ENCODE data around the gene WFDC2.
A peak's percentile ranks its signal among the peaks of the same experiment; 100 is the strongest.

WFDC2 gene

DNA sequence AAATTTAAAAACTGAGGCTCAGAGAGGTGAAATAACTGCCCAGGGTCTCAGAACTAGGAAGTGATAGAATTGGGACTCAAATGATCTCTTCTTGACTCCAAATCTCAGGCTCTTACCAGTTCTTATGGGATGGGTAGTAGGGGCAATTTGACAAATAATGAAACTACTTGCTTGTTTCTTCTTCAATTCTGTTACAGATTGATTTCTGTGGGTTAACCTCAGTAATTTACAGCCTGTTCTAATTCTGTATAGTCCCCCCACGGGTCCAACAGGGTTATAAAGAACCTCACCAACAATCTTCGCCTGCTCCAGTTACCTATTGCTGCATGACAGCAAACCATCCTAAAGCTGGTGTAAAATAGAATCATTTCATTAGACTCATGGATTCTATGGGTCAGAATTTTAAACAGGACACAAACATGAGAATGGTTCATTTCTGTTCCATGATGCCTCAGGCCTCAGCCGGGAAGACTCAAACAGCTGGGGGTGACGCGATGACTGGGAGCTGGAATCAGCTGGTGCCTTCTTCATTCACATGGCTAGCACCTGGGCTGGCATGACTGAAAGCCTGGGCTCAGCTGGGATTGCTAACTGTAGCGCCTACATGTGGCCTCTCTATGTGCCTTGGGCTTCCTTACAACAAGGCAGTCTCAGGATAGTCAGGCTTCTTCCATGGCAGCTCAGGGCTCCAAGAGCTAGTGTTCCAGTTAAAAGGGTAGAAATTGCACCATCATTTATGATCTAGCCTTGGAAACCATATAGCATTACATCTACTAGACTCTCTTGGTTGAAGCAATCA lies 6.6 kb upstream of the WFDC2 start:
- H3K4me3 ChIP-seq (replicated peaks in 1 of 2; ENCODE audit: low read depth in 2 of 2, low read length in 2 of 2) = no peak overlapping the region
- no peak for DNase-seq (ENCODE audit: low read depth in 2 of 2)
- TF ChIP-seq, protein P1, sequence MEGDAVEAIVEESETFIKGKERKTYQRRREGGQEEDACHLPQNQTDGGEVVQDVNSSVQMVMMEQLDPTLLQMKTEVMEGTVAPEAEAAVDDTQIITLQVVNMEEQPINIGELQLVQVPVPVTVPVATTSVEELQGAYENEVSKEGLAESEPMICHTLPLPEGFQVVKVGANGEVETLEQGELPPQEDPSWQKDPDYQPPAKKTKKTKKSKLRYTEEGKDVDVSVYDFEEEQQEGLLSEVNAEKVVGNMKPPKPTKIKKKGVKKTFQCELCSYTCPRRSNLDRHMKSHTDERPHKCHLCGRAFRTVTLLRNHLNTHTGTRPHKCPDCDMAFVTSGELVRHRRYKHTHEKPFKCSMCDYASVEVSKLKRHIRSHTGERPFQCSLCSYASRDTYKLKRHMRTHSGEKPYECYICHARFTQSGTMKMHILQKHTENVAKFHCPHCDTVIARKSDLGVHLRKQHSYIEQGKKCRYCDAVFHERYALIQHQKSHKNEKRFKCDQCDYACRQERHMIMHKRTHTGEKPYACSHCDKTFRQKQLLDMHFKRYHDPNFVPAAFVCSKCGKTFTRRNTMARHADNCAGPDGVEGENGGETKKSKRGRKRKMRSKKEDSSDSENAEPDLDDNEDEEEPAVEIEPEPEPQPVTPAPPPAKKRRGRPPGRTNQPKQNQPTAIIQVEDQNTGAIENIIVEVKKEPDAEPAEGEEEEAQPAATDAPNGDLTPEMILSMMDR (IDR thresholded peaks at IDR 0.05; ENCODE audit: low read depth, low read length) = no peak

DNA sequence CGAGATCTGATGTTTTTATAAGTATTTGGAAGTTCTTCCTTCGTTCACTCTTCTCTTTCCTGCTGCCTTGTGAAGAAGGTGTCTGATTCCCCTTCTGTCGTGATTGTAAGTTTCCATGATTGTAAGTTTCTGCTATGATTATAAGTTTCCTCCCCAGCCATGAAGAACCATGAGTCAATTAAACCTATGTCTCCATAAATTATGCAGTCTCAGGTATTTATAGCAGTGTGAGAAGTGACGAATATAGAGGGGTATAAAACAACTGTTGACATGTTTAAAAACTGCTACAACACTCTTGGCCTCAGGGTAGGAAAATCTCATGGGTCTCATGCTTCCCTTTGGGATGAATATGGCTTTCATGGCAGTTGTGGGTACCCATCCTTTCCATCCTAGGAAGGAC lies 5.8 kb upstream of the WFDC2 start:
- DNase-seq (ENCODE audit: low read depth in 2 of 2) = no peak
- TF ChIP-seq, protein P1 (IDR thresholded peaks at IDR 0.05; ENCODE audit: low read depth, low read length) = no peak
- no peak overlapping the region for H3K4me3 ChIP-seq (replicated peaks in 1 of 2; ENCODE audit: low read depth in 2 of 2, low read length in 2 of 2)

DNA sequence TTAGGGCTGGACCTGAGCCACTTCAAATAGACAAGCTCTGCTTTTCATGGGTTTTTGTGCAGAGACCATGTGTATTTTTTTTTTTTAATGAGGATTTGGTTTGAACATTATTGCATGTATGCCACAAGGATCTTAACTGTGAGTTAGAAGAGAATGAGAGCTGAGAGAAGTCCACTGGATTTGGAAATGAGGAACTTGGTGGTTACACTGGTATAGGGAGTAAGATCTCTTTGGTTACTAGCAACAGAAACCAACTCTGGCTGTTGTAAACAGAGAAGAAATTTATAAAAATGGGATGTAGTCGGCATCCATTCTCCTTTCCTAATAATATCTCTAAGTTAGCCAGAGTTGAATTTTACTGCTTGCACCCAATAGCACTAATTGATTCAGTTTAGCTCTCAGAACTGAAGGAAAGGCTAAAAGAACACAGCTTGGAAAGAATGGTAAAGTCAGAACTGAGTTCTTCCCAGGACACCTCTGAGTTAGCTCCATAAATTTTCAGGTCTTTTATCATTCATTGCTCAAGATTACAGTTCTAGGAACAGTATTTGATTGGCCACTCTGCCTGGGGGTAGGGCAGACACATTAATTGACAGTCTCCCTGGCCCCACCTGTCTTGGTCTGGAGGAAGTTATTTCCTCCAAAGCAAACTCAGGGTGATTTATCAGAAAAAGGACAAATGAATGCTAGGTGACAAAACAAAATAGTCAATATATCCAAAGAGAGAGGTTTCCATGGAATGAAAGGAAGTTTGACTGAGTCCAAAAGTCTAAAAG lies 3.9 kb upstream of the WFDC2 start:
- TF ChIP-seq, protein P1 (IDR thresholded peaks at IDR 0.05; ENCODE audit: low read depth, low read length) = no peak

DNA sequence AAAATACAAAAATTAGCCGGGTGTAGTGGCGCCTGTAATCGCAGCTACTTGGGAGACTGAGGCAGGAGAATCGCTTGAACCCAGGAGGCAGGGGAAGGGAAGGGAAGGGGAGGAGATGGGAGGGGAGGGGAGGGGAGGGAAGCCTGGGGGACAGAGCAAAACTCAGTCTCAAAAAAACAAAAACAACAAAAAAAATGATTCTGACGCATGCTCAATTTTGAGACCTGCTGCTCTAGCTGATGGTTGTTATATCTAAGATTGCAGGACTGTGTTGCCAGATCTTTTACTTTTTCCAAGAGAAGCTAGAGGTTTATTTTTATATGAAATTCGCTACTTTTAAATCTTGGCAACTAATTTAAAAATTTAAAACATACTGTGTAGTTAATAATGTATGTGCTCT lies 2.4 kb upstream of the WFDC2 start:
- no peak overlapping the region for H3K4me3 ChIP-seq (replicated peaks in 1 of 2; ENCODE audit: low read depth in 2 of 2, low read length in 2 of 2)
- TF ChIP-seq, protein P1 (IDR thresholded peaks at IDR 0.05; ENCODE audit: low read depth, low read length) = no peak
- no peak for DNase-seq (ENCODE audit: low read depth in 2 of 2)

More for the DNA sequence above, 3.9 kb upstream of the WFDC2 start:
- H3K4me3 ChIP-seq (replicated peaks in 1 of 2; ENCODE audit: low read depth in 2 of 2, low read length in 2 of 2) = no peak overlapping the region
- no peak for DNase-seq (ENCODE audit: low read depth in 2 of 2)

DNA sequence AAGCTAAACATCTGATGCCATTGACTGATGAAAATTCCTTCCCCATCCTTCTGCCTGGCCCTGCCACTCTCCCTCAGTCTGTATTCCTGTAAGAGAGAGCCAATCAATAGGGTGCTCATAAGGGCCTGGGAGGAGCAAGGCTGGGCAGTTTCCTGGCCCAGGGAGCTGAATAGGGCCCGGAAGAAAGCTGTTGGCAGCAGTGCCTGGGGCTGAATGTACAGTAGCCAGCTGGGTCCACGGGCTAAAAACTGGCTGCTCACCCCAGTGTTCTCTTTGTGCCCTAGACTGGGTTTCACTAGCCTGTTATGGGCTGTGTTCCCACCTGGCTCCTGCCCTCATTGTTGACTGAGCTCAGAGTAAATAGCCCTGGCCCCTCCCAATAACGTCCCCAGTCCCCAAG lies 1.7 kb upstream of the WFDC2 start:
- DNase-seq (ENCODE audit: low read depth in 2 of 2) = no peak
- TF ChIP-seq, protein P1 (IDR thresholded peaks at IDR 0.05; ENCODE audit: low read depth, low read length) = no peak
- H3K4me3 ChIP-seq (replicated peaks in 1 of 2; ENCODE audit: low read depth in 2 of 2, low read length in 2 of 2) = no peak overlapping the region

DNA sequence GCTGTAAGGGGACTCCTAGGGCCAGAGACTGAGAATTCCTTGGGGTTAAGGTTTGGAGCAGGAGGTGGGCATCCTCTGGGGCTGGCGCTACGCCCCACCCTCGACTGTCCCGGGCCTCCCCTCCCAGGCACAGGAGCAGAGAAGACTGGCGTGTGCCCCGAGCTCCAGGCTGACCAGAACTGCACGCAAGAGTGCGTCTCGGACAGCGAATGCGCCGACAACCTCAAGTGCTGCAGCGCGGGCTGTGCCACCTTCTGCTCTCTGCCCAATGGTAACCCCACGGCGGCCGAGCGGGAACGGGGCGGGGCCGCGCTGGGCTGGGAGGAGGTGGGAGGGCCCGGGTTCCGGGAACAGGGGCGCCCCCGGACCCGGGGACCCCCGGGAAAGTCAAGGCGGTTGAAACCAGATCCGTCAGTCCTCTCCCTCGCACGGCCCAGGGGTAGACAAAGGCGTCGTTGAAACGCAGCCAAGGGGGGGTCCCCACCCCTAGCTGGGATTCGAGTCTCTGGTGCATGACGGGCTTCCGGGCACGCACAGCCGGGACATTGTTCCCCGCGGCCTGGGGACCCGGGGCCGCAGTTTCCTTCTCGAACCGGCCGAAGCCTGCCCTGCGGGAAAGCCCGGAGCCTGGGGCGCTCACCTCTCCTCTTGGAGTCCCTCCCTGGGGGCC lies 844 bp downstream of the WFDC2 start:
- peak in 1 of 2 donors; percentile 8 for DNase-seq (ENCODE audit: low read depth in 2 of 2)
- TF ChIP-seq, protein P1 (IDR thresholded peaks at IDR 0.05; ENCODE audit: low read depth, low read length) = no peak
- H3K4me3 ChIP-seq (replicated peaks in 1 of 2; ENCODE audit: low read depth in 2 of 2, low read length in 2 of 2) = peak overlapping the region; percentile 21 to 31
